DOHH2 (cell line): ENCODE data around the gene ABHD12.
A peak's percentile ranks its signal among the peaks of the same experiment; 100 is the strongest.

Source experiments
- CTCF ChIP-seq: fragments of 200-600 bp; sonication (generic); IDR thresholded peaks from one replicate; pipeline ENCODE4 v1.5.1; 2014; ENCODE audit warnings: antibody characterized with exemption, mild to moderate bottlenecking, low read depth, low read length; ENCODE audit not compliant: poor library complexity, severe bottlenecking
- EZH2phosphoT487 ChIP-seq: fragments of 200-600 bp; sonication (generic); IDR thresholded peaks from 2 replicates; pipeline ENCODE4 v1.6.1; 2017; ENCODE audit warnings: borderline replicate concordance, mild to moderate bottlenecking, antibody characterized with exemption, low read length, moderate library complexity, mixed read lengths

- TF ChIP-seq EZH2phosphoT487, result no peak
- TF ChIP-seq CTCF, result peak; percentile 73
These were observed 94.2 kb downstream of the ABHD12 start for GRCh38 chr20:25296094-25297093.
